Measurements from ENCODE around the gene ABLIM1. TPM values are rescaled to one million over a fixed set of nuclear protein-coding genes. Genes with fewer than 3 reads are reported as not detected.
A peak's percentile ranks its signal among the peaks of the same experiment; 100 is the strongest.

Gene ABLIM1
- total and polyA plus RNA-seq, 4 experiments from 2014 or later, result 129 to 202 (median 188) TPM

DNA sequence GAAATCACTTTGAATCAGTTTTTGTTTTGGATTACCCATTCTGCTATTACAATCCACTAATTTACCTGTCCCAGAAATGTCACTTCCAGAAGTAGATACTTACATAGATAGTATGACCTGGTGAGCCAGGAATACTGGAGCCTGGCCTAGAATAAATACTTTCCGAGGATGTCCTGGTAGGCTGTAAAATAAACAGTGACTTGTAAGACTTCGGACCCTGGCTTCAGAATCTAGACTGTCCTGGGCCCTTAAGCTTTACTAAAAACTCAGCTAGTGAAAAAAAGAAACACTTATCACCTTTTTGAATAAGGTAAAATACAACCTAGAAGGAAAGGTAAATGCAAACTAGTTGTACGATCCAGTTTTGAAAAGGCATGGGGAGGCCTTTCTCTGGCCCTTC lies 184.3 kb downstream of the ABLIM1 start:
- CTCF ChIA-PET (ENCODE audit: partially characterized antibody), result interaction anchor here (0.8 to 8.4 kb wide), 9 partner anchors 9 to 312 kb away, joined by 3 to 241 read pairs (median 6); no protein-coding TSS in a partner anchor
- H3K4me3 ChIP-seq (ENCODE audit: low read length in 2 of 2), result no peak overlapping the region
- Mint-ChIP-seq H3K27ac (peak overlapping the region in 6 of 7 donors; percentile 2 to 85 (median 42)), H3K4me3 (no peak overlapping the region), H3K9me3 (no peaks in the 10 kb centered on the region), H3K4me1 (peaks cover 21 to 42% (median 31%) of the 10 kb centered on the region in 4 donors), H3K36me3 (peaks cover 15 to 38% of the 10 kb centered on the region in 2 donors), H3K27me3 (no peaks in the 10 kb centered on the region)
- intact Hi-C loops (cut with micrococcal nuclease), result no loop called here
- no peaks in the 10 kb centered on the region for H3K27me3 ChIP-seq (ENCODE audit: insufficient read depth, low read length)
- H3K9me3 ChIP-seq (ENCODE audit: control insufficient read depth in 1 of 2, low read length in 2 of 2), result no peaks in the 10 kb centered on the region
- DNase-seq, result no peak
- POLR2A ChIA-PET (ENCODE audit: partially characterized antibody), result interaction anchor here (3.1 kb wide), 1 partner anchor 52 kb away, joined by 18 read pairs; no protein-coding TSS in a partner anchor
- peaks cover 18% of the 10 kb centered on the region for H3K36me3 ChIP-seq (ENCODE audit: insufficient read depth, low read length)
- no peak overlapping the region for H3K27ac ChIP-seq (ENCODE audit: low read depth, low read length)
- peaks cover 5% of the 10 kb centered on the region for H3K4me1 ChIP-seq (ENCODE audit: insufficient read depth, low read length)

DNA sequence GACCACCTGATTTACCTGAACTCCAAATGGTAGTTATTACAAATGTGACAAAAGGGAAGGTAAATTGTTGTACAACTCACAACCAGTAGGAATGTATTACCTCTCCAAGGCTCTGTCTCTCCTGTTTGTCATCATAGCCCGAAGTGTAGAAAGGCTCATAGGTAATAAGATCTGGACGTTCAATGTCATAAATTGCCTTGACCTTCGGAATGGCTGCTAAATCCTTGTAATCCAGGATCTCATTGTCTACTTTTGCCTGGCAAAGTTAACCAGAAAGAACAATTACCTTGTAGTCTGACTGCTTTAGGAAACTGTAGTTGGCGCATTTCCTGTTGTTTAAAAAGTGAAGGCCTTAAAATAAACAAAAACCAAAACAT lies 185.2 kb downstream of the ABLIM1 start:
- intact Hi-C loops (cut with micrococcal nuclease), result no loop called here
- DNase-seq, result no peak
- Histone ChIP-seq H3K27me3 (ENCODE audit: insufficient read depth, low read length) (no peaks in the 10 kb centered on the region), H3K36me3 (ENCODE audit: insufficient read depth, low read length) (peaks cover 16% of the 10 kb centered on the region), H3K4me1 (ENCODE audit: insufficient read depth, low read length) (peaks cover 5% of the 10 kb centered on the region), H3K27ac (ENCODE audit: low read depth, low read length) (no peak overlapping the region), H3K4me3 (ENCODE audit: low read length in 2 of 2) (no peak overlapping the region), H3K9me3 (ENCODE audit: control insufficient read depth in 1 of 2, low read length in 2 of 2) (no peaks in the 10 kb centered on the region)
- ChIA-PET POLR2A (ENCODE audit: partially characterized antibody) (interaction anchor here (3.1 kb wide), 1 partner anchor 53 kb away, joined by 18 read pairs; no protein-coding TSS in a partner anchor), CTCF (ENCODE audit: partially characterized antibody) (interaction anchor here (0.9 to 8.4 kb wide), 18 partner anchors 9 to 349 kb away, joined by 3 to 241 read pairs (median 16); partner anchors contain the start of gene FHIP2A)
- H3K9me3 Mint-ChIP-seq, result no peaks in the 10 kb centered on the region
- H3K36me3 Mint-ChIP-seq, result peaks cover 16 to 35% of the 10 kb centered on the region in 2 donors
- peak overlapping the region in 6 of 7 donors; percentile 1 to 91 (median 70) for H3K27ac Mint-ChIP-seq
- H3K4me3 Mint-ChIP-seq, result no peak overlapping the region
- H3K4me1 Mint-ChIP-seq, result peaks cover 21 to 36% (median 28%) of the 10 kb centered on the region in 4 donors
- no peaks in the 10 kb centered on the region for H3K27me3 Mint-ChIP-seq

DNA sequence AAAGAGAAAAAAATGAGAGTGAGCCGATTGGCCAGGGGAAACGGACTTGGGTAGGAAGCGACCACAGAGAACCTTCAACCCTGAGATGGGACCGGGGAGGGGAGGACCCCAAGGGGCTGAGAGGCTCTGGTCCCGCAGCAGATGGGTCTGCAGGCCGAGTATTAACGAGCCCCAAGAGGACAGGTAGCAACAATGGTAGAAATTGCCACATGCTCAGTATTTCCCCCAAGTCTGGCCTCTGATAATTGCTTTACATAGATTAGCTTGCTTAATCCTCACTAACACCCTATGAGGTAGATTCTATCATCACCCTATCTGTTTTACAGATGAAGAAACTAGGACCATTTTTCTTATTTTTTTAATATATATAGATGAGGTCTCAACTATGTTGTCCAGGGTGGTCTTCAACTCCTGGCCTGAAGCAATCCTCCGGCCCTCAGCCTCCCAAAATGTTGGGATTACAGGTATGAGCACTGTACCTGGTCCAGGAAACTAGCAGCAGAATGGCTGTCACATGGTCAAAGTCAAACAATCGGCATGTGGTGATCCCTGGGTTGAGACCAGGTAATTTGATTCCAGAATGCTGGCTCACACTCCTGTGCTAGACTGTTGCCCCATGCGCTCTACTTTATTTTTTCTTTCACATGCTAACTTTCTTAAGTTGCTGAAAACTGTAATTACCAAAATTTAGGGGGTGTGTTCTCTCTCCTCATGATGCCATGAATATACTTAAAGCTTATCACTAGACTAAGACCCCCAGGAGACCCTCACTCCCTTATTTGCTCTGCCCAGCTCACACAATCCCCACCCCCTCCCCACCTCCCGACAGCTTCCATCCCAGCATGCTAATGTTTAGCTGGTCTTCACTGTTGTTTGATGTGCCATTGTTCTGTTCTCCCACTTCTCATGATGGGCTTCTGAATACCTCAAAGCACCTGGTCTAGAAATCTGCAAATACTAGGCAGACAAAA lies 185.9 kb downstream of the ABLIM1 start:
- H3K27me3 ChIP-seq (ENCODE audit: insufficient read depth, low read length), result no peaks in the 10 kb centered on the region
- no peaks in the 10 kb centered on the region for H3K9me3 ChIP-seq (ENCODE audit: control insufficient read depth in 1 of 2, low read length in 2 of 2)
- Mint-ChIP-seq H3K27ac (peak overlapping the region; percentile 12 to 91 (median 70)), H3K27me3 (no peaks in the 10 kb centered on the region), H3K36me3 (peaks cover 18 to 35% of the 10 kb centered on the region in 2 donors), H3K4me3 (no peak overlapping the region), H3K4me1 (peaks cover 19 to 30% (median 25%) of the 10 kb centered on the region in 4 donors), H3K9me3 (no peaks in the 10 kb centered on the region)
- ChIA-PET CTCF (ENCODE audit: partially characterized antibody) (interaction anchor here (0.6 to 8.4 kb wide), 51 partner anchors 8 to 561 kb away, joined by 3 to 241 read pairs (median 5); partner anchors contain the start of gene FHIP2A), POLR2A (ENCODE audit: partially characterized antibody) (interaction anchor here (0.9 to 3.3 kb wide), 7 partner anchors 10 to 349 kb away, joined by 3 to 18 read pairs (median 5); partner anchors contain the start of gene FHIP2A)
- DNase-seq, result no peak
- intact Hi-C loops (cut with micrococcal nuclease), result loop anchor here (1.0 kb wide), 6 partner anchors 54 to 314 kb away; no protein-coding TSS in a partner anchor
- H3K4me1 ChIP-seq (ENCODE audit: insufficient read depth, low read length), result peaks cover 5% of the 10 kb centered on the region
- no peak overlapping the region for H3K4me3 ChIP-seq (ENCODE audit: low read length in 2 of 2)
- H3K36me3 ChIP-seq (ENCODE audit: insufficient read depth, low read length), result peaks cover 16% of the 10 kb centered on the region
- H3K27ac ChIP-seq (ENCODE audit: low read depth, low read length), result no peak overlapping the region

DNA sequence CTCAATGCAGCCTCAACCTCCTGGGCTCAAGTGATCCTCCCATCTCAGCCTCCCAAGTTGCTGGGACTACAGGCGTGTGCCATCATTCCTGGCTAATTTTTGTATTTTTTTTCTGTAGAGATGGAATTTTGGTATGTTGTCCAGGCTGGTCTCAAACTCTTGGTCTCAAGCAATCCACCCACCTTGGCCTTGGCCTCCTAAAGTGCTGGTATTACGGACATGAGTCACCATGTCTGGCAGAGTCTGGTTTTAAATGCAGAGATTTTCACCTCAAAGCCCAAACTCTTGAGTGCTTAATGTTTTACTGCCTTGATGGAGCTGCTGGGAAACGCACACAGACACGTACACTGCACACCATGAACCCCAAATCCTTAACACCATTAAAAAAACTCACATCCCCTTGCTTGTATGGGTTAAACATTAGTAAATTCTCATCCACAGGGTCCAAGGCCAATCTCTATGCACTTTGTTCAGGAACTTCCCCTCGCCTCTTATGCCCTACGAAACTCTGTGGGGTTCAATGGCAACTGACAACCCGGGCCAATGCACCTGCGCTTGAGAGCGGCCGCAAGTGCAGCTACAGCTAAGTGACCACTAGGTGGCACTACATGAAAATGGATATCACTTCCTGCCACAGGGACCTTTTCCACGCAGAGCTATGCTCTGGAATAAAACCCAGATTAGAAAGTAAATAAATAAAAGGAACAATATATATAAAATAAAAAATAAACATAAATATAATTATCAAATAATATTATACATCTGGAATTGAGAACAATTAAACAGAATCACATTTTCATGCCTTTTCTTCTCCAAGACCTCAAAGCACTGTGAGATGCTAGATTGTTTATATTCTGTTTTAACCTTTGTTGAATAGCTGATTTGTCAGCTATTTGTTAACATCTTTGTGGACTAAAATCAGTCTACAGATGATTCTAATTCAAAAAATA lies 186.8 kb downstream of the ABLIM1 start:
- H3K4me3 Mint-ChIP-seq, result peak overlapping the region in 1 of 8 donors; percentile 18
- no peaks in the 10 kb centered on the region for H3K9me3 ChIP-seq (ENCODE audit: control insufficient read depth in 1 of 2, low read length in 2 of 2)
- POLR2A ChIA-PET (ENCODE audit: partially characterized antibody), result interaction anchor here (0.9 to 3.3 kb wide), 7 partner anchors 11 to 350 kb away, joined by 3 to 18 read pairs (median 5); partner anchors contain the start of gene FHIP2A
- no peak overlapping the region for H3K27ac ChIP-seq (ENCODE audit: low read depth, low read length)
- intact Hi-C loops (cut with micrococcal nuclease), result loop anchor here (1.0 kb wide), 6 partner anchors 55 to 315 kb away; no protein-coding TSS in a partner anchor
- no peaks in the 10 kb centered on the region for H3K27me3 Mint-ChIP-seq
- no peaks in the 10 kb centered on the region for H3K27me3 ChIP-seq (ENCODE audit: insufficient read depth, low read length)
- H3K27ac Mint-ChIP-seq, result peak overlapping the region; percentile 22 to 76 (median 47)
- H3K4me1 Mint-ChIP-seq, result peaks cover 13 to 24% (median 18%) of the 10 kb centered on the region in 4 donors
- peak; percentile 65 to 67 (median 66) for DNase-seq
- CTCF ChIA-PET (ENCODE audit: partially characterized antibody), result interaction anchor here (0.6 to 8.4 kb wide), 56 partner anchors 8 to 562 kb away, joined by 3 to 241 read pairs (median 5); partner anchors contain the start of gene FHIP2A
- H3K36me3 ChIP-seq (ENCODE audit: insufficient read depth, low read length), result peaks cover 19% of the 10 kb centered on the region
- no peaks in the 10 kb centered on the region for H3K9me3 Mint-ChIP-seq
- peaks cover 22 to 34% of the 10 kb centered on the region in 2 donors for H3K36me3 Mint-ChIP-seq
- H3K4me3 ChIP-seq (ENCODE audit: low read length in 2 of 2), result no peak overlapping the region
- H3K4me1 ChIP-seq (ENCODE audit: insufficient read depth, low read length), result peaks cover 5% of the 10 kb centered on the region

DNA sequence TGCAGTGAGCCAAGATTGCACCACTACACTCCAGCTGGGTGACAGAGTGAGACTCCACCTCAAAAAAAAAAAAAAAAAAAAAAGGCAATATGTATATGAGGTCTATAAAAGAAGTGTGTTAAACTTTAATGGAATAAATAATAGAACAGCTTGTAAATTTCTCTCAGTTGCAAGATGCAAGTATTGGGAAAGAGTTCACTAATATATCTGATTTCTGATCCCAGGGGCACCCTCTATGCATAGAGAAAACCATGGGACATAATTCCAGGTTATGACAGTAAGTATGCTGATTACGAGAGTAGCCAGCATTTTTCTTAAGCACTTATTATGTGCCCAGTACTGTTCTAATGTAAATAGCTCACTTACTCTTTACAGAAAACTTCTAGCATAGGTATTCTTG lies 187.7 kb downstream of the ABLIM1 start:
- CTCF ChIA-PET (ENCODE audit: partially characterized antibody), result interaction anchor here (0.8 to 8.4 kb wide), 16 partner anchors 8 to 365 kb away, joined by 3 to 241 read pairs (median 15); partner anchors contain the start of gene FHIP2A
- H3K4me3 Mint-ChIP-seq, result no peak overlapping the region
- H3K4me1 Mint-ChIP-seq, result peaks cover 11 to 20% (median 16%) of the 10 kb centered on the region in 4 donors
- Histone ChIP-seq H3K9me3 (ENCODE audit: control insufficient read depth in 1 of 2, low read length in 2 of 2) (no peaks in the 10 kb centered on the region), H3K4me3 (ENCODE audit: low read length in 2 of 2) (no peak overlapping the region), H3K4me1 (ENCODE audit: insufficient read depth, low read length) (peaks cover 5% of the 10 kb centered on the region), H3K27ac (ENCODE audit: low read depth, low read length) (no peak overlapping the region), H3K27me3 (ENCODE audit: insufficient read depth, low read length) (no peaks in the 10 kb centered on the region), H3K36me3 (ENCODE audit: insufficient read depth, low read length) (peaks cover 27% of the 10 kb centered on the region)
- H3K27ac Mint-ChIP-seq, result peak overlapping the region in 1 of 7 donors; percentile 47
- DNase-seq, result no peak
- intact Hi-C loops (cut with micrococcal nuclease), result no loop called here
- H3K27me3 Mint-ChIP-seq, result no peaks in the 10 kb centered on the region
- H3K36me3 Mint-ChIP-seq, result peaks cover 25 to 41% of the 10 kb centered on the region in 2 donors
- no peaks in the 10 kb centered on the region for H3K9me3 Mint-ChIP-seq
- POLR2A ChIA-PET (ENCODE audit: partially characterized antibody), result interaction anchor here (3.3 kb wide), 1 partner anchor 74 kb away, joined by 13 read pairs; no protein-coding TSS in a partner anchor

DNA sequence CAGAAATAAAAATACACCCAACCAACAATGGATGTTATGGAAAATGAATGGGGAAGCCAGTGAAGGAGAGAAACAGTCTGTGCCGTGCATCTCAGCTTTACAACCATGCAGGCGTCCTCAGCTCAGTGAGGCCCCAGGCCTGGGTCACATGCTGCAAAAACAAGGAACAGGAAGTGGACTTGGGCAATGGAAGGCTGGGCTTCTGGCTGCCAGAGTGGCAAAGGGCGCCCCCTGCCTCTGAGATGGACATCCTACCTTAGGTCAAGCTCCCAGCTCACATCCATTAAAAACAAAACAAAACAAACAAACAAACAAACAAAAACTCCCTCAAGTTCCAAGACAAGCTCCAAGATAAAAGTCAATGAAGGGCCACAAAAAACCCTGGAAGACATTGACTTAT lies 199.1 kb downstream of the ABLIM1 start:
- H3K4me3 Mint-ChIP-seq, result no peak overlapping the region
- Histone ChIP-seq H3K4me3 (ENCODE audit: low read length in 2 of 2) (no peak overlapping the region), H3K27me3 (ENCODE audit: insufficient read depth, low read length) (no peaks in the 10 kb centered on the region), H3K9me3 (ENCODE audit: control insufficient read depth in 1 of 2, low read length in 2 of 2) (no peaks in the 10 kb centered on the region), H3K4me1 (ENCODE audit: insufficient read depth, low read length) (no peaks in the 10 kb centered on the region), H3K27ac (ENCODE audit: low read depth, low read length) (no peak overlapping the region), H3K36me3 (ENCODE audit: insufficient read depth, low read length) (peaks cover 34% of the 10 kb centered on the region)
- peaks cover 2 to 5% (median 5%) of the 10 kb centered on the region in 4 donors for H3K4me1 Mint-ChIP-seq
- no peak overlapping the region for H3K27ac Mint-ChIP-seq
- CTCF ChIA-PET (ENCODE audit: partially characterized antibody), result interaction anchor here (0.9 to 2.7 kb wide), 3 partner anchors 12 to 155 kb away, joined by 3 to 19 read pairs (median 14); no protein-coding TSS in a partner anchor
- DNase-seq, result no peak
- intact Hi-C loops (cut with micrococcal nuclease), result no loop called here
- H3K27me3 Mint-ChIP-seq, result no peaks in the 10 kb centered on the region
- no peaks in the 10 kb centered on the region for H3K9me3 Mint-ChIP-seq
- H3K36me3 Mint-ChIP-seq, result peaks cover 60 to 67% of the 10 kb centered on the region in 2 donors
- POLR2A ChIA-PET (ENCODE audit: partially characterized antibody), result no interaction called here

All from CD4-positive, alpha-beta memory T cell (primary cell).